ENCODE data around the gene RELN. TPM values are rescaled to one million over a fixed set of nuclear protein-coding genes. Genes with fewer than 3 reads are reported as not detected.

Gene RELN
- total and polyA plus RNA-seq, 2 donors (not counting 1 experiment from before 2014, with no cell fraction given): not detected

- 86% methylated on average over 1 of the region's 1 CpG for WGBS (ENCODE audit: insufficient coverage)
- ChIA-PET POLR2A (no interaction called here), CTCF (no interaction called here)
- ATAC-seq (ENCODE audit: low read depth) (no peak), DNase-seq (no peak)
- no peaks in the 10 kb centered on the region for H3K27me3 Mint-ChIP-seq
- Histone ChIP-seq H2AFZ (ENCODE audit: insufficient read depth, low read depth, low read length, poor library complexity, severe bottlenecking) (no peak overlapping the region), H3K27ac (ENCODE audit: low read length in 2 of 2) (no peak overlapping the region), H4K20me1 (ENCODE audit: control insufficient read depth, insufficient read depth, low read length, poor library complexity, severe bottlenecking) (no peaks in the 10 kb centered on the region), H3K9ac (ENCODE audit: low read length) (no peak overlapping the region), H3K4me2 (replicated peaks; ENCODE audit: low read depth, low read length, poor library complexity, severe bottlenecking) (no peak overlapping the region), H3K9me3 (ENCODE audit: control extremely low read depth in 1 of 3, control insufficient read depth in 2 of 3, insufficient read depth in 1 of 3, low read length in 2 of 3) (no peaks in the 10 kb centered on the region), H3K79me2 (ENCODE audit: control insufficient read depth, insufficient read depth, low read length) (no peaks in the 10 kb centered on the region), H3K36me3 (replicated peaks in 1 of 2; ENCODE audit: control extremely low read depth in 1 of 2, control insufficient read depth in 1 of 2, extremely low read depth in 1 of 2, insufficient read depth in 2 of 2, low read length in 1 of 2) (no peaks in the 10 kb centered on the region), H3K27me3 (replicated peaks in 1 of 4; ENCODE audit: control extremely low read depth in 1 of 4, control insufficient read depth in 3 of 4, insufficient read depth in 4 of 4, low read length in 3 of 4) (no peaks in the 10 kb centered on the region), H3K4me3 (ENCODE audit: control extremely low read depth in 1 of 5, extremely low read depth in 1 of 5, insufficient read depth in 1 of 5, low read depth in 2 of 5, low read length in 4 of 5) (no peak overlapping the region), H3K4me1 (ENCODE audit: control insufficient read depth in 2 of 2, insufficient read depth in 2 of 2, low read length in 2 of 2) (no peaks in the 10 kb centered on the region)
- no peak overlapping the region for H3K27ac Mint-ChIP-seq
- H3K4me3 Mint-ChIP-seq: no peak overlapping the region
- no peaks in the 10 kb centered on the region for H3K9me3 Mint-ChIP-seq (ENCODE audit: insufficient read depth)
- TF ChIP-seq CTCF (IDR thresholded peaks at IDR 0.05) (no peak), EZH2 (IDR thresholded peaks at IDR 0.05; ENCODE audit: borderline replicate concordance, insufficient read depth, low read depth, low read length, poor library complexity, severe bottlenecking) (no peak)
- intact Hi-C loops (cut with micrococcal nuclease): no loop called here
- no peaks in the 10 kb centered on the region for H3K4me1 Mint-ChIP-seq
These were observed 45.2 kb upstream of the RELN start for GRCh38 chr7:104034679-104035078.

- no peaks in the 10 kb centered on the region for H3K36me3 ChIP-seq (replicated peaks in 1 of 2; ENCODE audit: control extremely low read depth in 1 of 2, control insufficient read depth in 1 of 2, extremely low read depth in 1 of 2, insufficient read depth in 2 of 2, low read length in 1 of 2)
- H3K4me1 ChIP-seq (ENCODE audit: control insufficient read depth in 2 of 2, insufficient read depth in 2 of 2, low read length in 2 of 2): no peaks in the 10 kb centered on the region
- H3K27ac Mint-ChIP-seq: no peak overlapping the region
- H3K4me1 Mint-ChIP-seq: no peaks in the 10 kb centered on the region
- ATAC-seq (ENCODE audit: low read depth): no peak
- no peaks in the 10 kb centered on the region for H3K27me3 Mint-ChIP-seq
- no peaks in the 10 kb centered on the region for H4K20me1 ChIP-seq (ENCODE audit: control insufficient read depth, insufficient read depth, low read length, poor library complexity, severe bottlenecking)
- no peak overlapping the region for H3K27ac ChIP-seq (ENCODE audit: low read length in 2 of 2)
- no peaks in the 10 kb centered on the region for H3K27me3 ChIP-seq (replicated peaks in 1 of 4; ENCODE audit: control extremely low read depth in 1 of 4, control insufficient read depth in 3 of 4, insufficient read depth in 4 of 4, low read length in 3 of 4)
- no peaks in the 10 kb centered on the region for H3K79me2 ChIP-seq (ENCODE audit: control insufficient read depth, insufficient read depth, low read length)
- no peak overlapping the region for H3K4me3 Mint-ChIP-seq
- no peak for DNase-seq
- intact Hi-C loops (cut with micrococcal nuclease): no loop called here
- H3K9me3 Mint-ChIP-seq (ENCODE audit: insufficient read depth): no peaks in the 10 kb centered on the region
- H3K4me2 ChIP-seq (replicated peaks; ENCODE audit: low read depth, low read length, poor library complexity, severe bottlenecking): no peak overlapping the region
- ChIA-PET CTCF (no interaction called here), POLR2A (no interaction called here)
- WGBS (ENCODE audit: insufficient coverage): no CpG with 5 or more reads among the region's 1 CpG
- no peak overlapping the region for H3K4me3 ChIP-seq (ENCODE audit: control extremely low read depth in 1 of 5, extremely low read depth in 1 of 5, insufficient read depth in 1 of 5, low read depth in 2 of 5, low read length in 4 of 5)
- H3K9me3 ChIP-seq (ENCODE audit: control extremely low read depth in 1 of 3, control insufficient read depth in 2 of 3, insufficient read depth in 1 of 3, low read length in 2 of 3): no peaks in the 10 kb centered on the region
- no peak for TF ChIP-seq CTCF (IDR thresholded peaks at IDR 0.05)
- no peak for TF ChIP-seq EZH2 (IDR thresholded peaks at IDR 0.05; ENCODE audit: borderline replicate concordance, insufficient read depth, low read depth, low read length, poor library complexity, severe bottlenecking)
- no peak overlapping the region for H3K9ac ChIP-seq (ENCODE audit: low read length)
- H2AFZ ChIP-seq (ENCODE audit: insufficient read depth, low read depth, low read length, poor library complexity, severe bottlenecking): no peak overlapping the region
These were observed 44.4 kb upstream of the RELN start for GRCh38 chr7:104033837-104034236.

All from B cell (primary cell).